ENCODE data around the gene EXOG.
"Not testable (repeated sequence)": the region's sequence is repeated elsewhere in the genome, so short reads cannot be mapped to it uniquely, and the experiment has no call there.

EXOG gene

GRCh38 chr3:38565339-38566214, 69.4 kb downstream of the EXOG start:
- no peak for DNase-seq

- DNase-seq, result no peak
Observed at GRCh38 chr3:38566215-38566528, 70.0 kb downstream of the EXOG start.

- not testable (repeated sequence) for DNase-seq
Observed at GRCh38 chr3:38566794-38567193, 70.7 kb downstream of the EXOG start.

DNA sequence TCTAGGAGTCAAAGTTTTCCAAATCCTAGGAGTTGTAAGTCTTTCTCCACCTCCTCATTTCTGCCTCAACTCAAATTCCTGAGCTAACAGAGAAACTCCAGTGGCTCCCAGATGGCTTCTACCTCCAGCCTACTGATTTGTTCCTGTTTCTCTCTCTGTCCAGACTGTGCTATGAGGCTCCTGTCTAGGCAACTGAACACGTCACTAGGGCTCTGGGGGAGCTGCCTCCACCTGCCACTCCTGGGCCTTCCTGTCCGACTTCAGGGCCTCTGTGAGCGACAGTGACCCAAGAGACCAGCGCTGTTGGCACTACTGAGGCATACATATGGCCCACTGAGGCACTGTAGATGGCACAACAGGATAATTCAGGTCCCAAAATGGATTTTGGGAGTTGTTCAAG, 71.4 kb downstream of the EXOG start:
- no peak for DNase-seq

DNA sequence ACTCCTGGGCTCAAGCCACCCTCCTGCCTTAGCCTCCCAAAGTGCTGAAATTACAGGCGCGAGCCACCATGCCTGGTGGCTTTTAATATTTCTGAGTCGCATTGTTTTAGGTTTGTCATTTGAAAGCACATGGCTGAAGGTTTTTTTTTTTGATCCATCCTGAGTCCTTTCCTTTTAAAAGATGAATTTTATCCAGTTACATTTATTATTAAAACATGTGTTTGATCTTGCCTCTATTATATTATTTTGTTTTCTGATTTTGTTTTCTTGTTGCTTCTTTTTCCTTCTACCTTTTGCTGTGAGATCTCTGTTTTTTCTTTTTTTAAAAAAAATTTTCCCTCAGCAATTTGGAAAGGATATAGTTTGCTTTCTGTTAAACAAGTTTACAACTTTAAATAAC, 77.0 kb downstream of the EXOG start:
- DNase-seq, result no peak

- no peak for DNase-seq
Observed at GRCh38 chr3:38573556-38573955, 77.4 kb downstream of the EXOG start.

- DNase-seq, result no peak
Observed at GRCh38 chr3:38574411-38575278, 78.5 kb downstream of the EXOG start.

DNA sequence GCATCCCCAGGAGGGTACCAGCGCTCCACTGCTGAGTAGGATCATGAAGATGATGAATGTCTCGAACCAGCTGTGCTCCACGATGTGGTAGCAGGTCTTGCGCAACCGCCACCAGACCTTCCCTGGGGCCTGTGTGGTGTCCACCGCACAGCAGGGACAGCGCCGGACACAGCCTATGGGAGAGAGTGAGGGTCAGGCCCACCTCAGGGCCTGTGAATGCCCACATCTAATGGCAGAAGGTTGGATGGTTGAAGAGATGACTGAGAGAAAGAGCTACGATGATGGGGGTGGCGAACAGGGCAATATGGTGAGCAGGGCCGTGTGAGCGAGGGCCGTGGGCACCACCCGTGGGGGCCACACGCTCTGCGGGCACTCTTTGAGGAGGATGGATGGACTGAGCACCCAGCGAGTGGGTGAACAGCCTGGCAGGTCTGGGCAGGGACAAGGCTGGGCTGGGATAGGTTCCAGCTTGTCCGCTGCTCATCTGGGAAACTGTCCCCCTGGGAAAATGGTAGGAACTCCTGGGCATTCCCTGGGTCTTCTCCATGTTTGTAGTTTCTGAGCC, 79.2 kb downstream of the EXOG start:
- no peak for DNase-seq

Data from KG1 (cell line).